Measurements from ENCODE around the gene PPP2R1A.

The PPP2R1A gene

DNA sequence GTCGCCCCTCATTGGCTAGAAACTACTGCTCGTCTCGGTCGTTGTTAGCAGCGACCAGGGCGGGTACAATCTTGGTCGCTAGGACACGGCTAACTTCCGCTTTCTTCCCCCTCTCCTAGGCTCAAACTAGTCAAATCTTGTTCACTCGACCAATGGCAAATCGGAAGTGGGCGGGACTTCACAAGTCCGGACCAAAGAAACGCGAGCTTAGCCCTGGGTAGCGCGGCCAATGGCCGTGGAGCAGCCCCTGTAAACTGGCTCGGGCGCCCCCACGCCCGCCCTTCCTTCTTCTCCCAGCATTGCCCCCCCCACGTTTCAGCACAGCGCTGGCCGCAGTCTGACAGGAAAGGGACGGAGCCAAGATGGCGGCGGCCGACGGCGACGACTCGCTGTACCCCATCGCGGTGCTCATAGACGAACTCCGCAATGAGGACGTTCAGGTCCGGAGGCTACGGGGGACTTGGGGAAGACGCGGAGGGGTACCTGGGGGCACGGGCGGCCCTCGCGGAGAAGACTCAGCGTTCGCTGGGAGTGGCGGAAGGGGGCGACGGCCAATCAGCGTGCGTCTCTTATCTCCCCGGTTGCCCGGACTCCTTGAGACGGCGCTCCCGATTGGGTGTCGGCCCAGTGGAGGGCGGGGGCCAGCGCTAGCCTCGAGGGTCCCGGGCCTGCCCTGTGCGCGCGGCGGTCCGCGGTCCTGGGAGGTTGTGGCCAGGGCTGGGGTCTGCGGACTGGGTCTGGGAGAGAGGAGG is at the start of gene PPP2R1A:
PPP2R1A (plus strand) TSS at position 318 of the 752 bp plus-strand sequence; CDS start at position 363, 45 bp downstream.
- Histone ChIP-seq H3K27ac (ENCODE audit: low read depth, low read length) (peak within 1 kb of the TSS; percentile 80), H3K4me1 (ENCODE audit: control insufficient read depth, insufficient read depth, low read length, unreplicated experiment) (peaks cover 18% of the 10 kb centered on the region), H3K36me3 (ENCODE audit: insufficient read depth, low read length) (no peaks in the 10 kb centered on the region), H3K27me3 (ENCODE audit: insufficient read depth, low read length) (no peaks in the 10 kb centered on the region), H3K79me2 (ENCODE audit: control insufficient read depth, insufficient read depth, low read length, unreplicated experiment) (peaks cover 47% of the 10 kb centered on the region), H3K4me3 (ENCODE audit: low read depth, low read length) (peak within 1 kb of the TSS; percentile 94), H2AFZ (ENCODE audit: low read length, unreplicated experiment) (peak within 1 kb of the TSS; percentile 87)

DNA sequence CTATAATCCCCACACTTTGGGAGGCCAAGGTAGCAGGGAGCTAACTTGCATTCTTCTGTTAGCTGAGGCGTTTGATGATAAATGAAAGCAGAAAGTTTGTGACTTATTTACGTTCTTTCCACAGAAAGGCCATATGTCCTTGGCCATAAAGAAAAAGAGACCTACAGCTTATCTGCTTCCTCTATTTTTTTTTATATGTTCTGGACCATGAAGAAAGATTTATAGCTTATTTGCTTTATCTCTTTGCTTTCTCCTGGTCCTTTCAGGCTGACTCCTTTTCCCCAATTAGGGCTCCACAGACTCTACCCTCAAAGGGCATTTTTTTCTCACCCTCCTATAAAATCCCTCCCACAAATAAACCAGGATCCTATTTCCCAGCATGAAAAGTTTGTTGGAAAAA is 48.6 kb upstream of the PPP2R1A start:
- Histone ChIP-seq H3K36me3 (ENCODE audit: insufficient read depth, low read length) (0 out of 2 replicates have a peak, but pooled peaks cover 3% of the 10 kb centered on the region), H3K4me3 (ENCODE audit: low read depth, low read length) (no peak overlapping the region), H3K27ac (ENCODE audit: low read depth, low read length) (no peak overlapping the region), H3K27me3 (ENCODE audit: insufficient read depth, low read length) (no peaks in the 10 kb centered on the region), H3K79me2 (ENCODE audit: control insufficient read depth, insufficient read depth, low read length, unreplicated experiment) (peaks cover 20% of the 10 kb centered on the region), H2AFZ (ENCODE audit: low read length, unreplicated experiment) (no peak overlapping the region), H3K4me1 (ENCODE audit: control insufficient read depth, insufficient read depth, low read length, unreplicated experiment) (peaks cover 4% of the 10 kb centered on the region)

DNA sequence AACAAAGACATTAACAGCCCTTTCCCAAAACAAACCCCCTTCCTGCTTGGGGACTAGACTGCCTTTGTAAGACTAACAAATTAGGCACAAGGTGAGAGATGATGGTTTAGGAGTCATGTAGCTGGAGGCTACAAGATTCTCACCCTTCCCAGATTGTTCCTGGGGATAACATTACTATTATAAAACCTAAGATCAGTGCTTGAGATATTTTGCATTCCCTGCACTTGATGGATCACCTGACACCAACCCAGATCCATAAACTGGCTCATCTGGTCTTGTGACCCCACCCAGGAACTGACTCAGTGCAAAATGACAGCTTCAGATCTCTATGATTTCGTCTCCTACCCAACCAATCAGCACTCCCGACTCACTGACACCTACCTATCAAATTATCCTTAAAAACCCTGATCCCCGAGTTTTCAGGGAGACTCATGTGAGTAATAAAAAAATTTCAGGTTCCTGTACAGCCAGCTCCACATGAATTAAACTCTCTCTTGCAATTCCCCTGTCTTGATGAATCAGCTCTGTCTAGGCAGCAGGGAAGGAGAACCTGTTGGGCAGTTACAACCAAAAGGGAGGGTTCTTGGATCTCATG is 47.8 kb upstream of the PPP2R1A start:
- Histone ChIP-seq H2AFZ (ENCODE audit: low read length, unreplicated experiment) (no peak overlapping the region), H3K36me3 (ENCODE audit: insufficient read depth, low read length) (0 out of 2 replicates have a peak, but pooled peaks cover 3% of the 10 kb centered on the region), H3K27ac (ENCODE audit: low read depth, low read length) (no peak overlapping the region), H3K27me3 (ENCODE audit: insufficient read depth, low read length) (no peaks in the 10 kb centered on the region), H3K4me1 (ENCODE audit: control insufficient read depth, insufficient read depth, low read length, unreplicated experiment) (peaks cover 4% of the 10 kb centered on the region), H3K4me3 (ENCODE audit: low read depth, low read length) (no peak overlapping the region), H3K79me2 (ENCODE audit: control insufficient read depth, insufficient read depth, low read length, unreplicated experiment) (peaks cover 14% of the 10 kb centered on the region)

DNA sequence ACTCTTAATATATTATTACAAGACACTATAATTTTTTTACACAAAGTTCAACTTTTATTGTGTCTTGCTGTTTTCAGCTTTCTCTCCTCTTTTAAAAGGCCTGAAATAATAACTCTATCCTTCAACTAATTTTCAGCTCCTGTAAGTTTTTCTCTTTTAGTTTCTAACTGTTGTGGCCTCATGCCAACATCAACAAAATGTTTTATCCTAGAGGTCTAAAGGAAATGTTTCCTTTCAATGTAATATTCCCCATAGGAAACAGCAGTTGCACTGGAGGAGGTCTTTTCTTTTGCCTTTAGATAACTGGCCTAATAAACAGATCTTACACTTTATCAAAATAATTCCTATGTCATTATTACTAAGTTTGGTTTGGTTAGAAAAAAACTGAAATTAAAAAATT is 41.6 kb upstream of the PPP2R1A start:
- Histone ChIP-seq H3K79me2 (ENCODE audit: control insufficient read depth, insufficient read depth, low read length, unreplicated experiment) (no peaks in the 10 kb centered on the region), H3K27ac (ENCODE audit: low read depth, low read length) (no peak overlapping the region), H2AFZ (ENCODE audit: low read length, unreplicated experiment) (no peak overlapping the region), H3K27me3 (ENCODE audit: insufficient read depth, low read length) (no peaks in the 10 kb centered on the region), H3K36me3 (ENCODE audit: insufficient read depth, low read length) (no peaks in the 10 kb centered on the region), H3K4me1 (ENCODE audit: control insufficient read depth, insufficient read depth, low read length, unreplicated experiment) (no peaks in the 10 kb centered on the region), H3K4me3 (ENCODE audit: low read depth, low read length) (no peak overlapping the region)

DNA sequence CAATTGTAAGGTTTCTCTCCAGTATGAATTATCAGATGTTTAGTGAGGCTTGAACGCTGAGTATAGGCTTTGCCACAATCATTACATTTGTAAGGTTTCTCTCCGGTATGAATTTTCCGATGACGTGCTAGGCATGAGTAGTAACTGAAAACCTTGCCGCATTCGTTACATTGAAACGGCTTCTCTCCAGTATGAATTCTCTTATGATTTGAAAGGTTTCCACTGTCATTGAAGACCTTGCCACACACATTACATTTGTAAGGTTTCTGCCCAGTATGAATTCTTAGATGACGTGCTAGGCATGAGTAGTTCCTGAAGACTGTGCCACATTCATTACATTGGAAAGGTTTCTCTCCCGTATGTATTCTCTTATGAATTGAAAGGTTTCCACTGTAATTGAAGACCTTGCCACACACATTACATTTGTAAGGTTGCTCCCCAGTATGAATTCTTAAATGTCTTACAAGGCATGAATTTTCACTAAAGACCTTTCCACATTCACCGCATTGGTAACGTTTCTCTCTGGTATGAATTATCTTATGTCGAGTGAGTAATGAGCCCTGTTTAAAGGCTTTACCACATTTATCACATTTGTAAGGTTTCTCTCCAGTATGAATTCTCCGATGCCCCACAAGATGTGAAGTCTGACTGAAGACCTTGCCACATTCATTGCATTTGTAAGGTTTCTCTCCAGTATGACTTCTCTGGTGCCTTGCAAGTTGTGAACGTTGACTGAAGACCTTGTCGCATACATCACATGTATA is 34.1 kb upstream of the PPP2R1A start:
- H3K36me3 ChIP-seq (ENCODE audit: insufficient read depth, low read length), result peaks cover 26% of the 10 kb centered on the region
- H3K27ac ChIP-seq (ENCODE audit: low read depth, low read length), result no peak overlapping the region
- no peak overlapping the region for H3K4me3 ChIP-seq (ENCODE audit: low read depth, low read length)

DNA sequence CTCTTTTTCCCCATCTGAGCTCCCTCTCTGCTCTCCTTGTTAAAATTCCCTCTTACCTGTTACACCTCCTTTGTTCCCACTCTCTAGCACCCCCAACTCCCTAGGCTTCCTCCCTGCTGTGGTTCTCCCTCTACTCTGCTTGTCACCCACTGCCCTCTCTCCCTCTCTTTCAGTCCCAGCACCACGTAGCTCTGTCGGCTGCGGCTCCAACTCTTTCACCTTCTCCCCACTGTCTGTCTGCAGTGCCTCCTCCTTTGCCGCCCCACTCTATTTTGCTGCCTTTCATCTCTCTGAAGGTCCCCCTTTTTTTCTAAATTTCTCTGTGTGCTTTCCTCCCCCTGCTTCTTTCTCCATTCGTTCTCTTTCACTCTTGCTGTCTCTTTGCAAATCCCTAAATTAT is 19.5 kb upstream of the PPP2R1A start:
- peak overlapping the region; percentile 99 for H2AFZ ChIP-seq (ENCODE audit: low read length, unreplicated experiment)
- peaks cover 18% of the 10 kb centered on the region for H3K36me3 ChIP-seq (ENCODE audit: insufficient read depth, low read length)
- H3K27ac ChIP-seq (ENCODE audit: low read depth, low read length), result no peak overlapping the region
- no peaks in the 10 kb centered on the region for H3K4me1 ChIP-seq (ENCODE audit: control insufficient read depth, insufficient read depth, low read length, unreplicated experiment)
- H3K27me3 ChIP-seq (ENCODE audit: insufficient read depth, low read length), result no peaks in the 10 kb centered on the region
- peak overlapping the region; percentile 99 for H3K4me3 ChIP-seq (ENCODE audit: low read depth, low read length)
- no peaks in the 10 kb centered on the region for H3K79me2 ChIP-seq (ENCODE audit: control insufficient read depth, insufficient read depth, low read length, unreplicated experiment)

More for the DNA sequence above, 34.1 kb upstream of the PPP2R1A start:
- H2AFZ ChIP-seq (ENCODE audit: low read length, unreplicated experiment), result no peak overlapping the region
- no peaks in the 10 kb centered on the region for H3K4me1 ChIP-seq (ENCODE audit: control insufficient read depth, insufficient read depth, low read length, unreplicated experiment)
- no peaks in the 10 kb centered on the region for H3K27me3 ChIP-seq (ENCODE audit: insufficient read depth, low read length)
- H3K79me2 ChIP-seq (ENCODE audit: control insufficient read depth, insufficient read depth, low read length, unreplicated experiment), result no peaks in the 10 kb centered on the region

DNA sequence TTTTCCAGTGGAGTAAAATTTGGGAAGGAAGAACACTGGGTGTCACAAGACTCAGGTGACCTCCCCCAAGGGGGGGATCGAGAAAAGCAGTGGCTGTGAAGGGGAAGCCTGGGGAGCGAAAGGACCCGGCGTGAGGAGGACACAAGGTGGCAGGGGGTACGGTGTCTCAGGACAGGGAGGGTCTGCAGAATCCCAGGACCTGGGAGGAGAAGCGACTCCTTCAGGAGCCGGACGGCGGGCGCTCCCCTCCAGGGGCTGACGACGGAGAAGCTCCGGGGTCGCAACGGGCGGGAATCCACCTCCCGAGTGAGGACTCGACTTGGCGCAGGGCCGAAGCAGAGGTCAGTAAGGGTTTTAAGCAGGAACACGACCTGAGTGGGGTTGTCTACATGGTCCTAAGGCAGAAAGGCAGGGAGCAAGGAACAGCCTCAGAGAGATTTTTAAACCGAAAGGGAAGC is 19.0 kb upstream of the PPP2R1A start:
- no peak overlapping the region for H3K27ac ChIP-seq (ENCODE audit: low read depth, low read length)
- H2AFZ ChIP-seq (ENCODE audit: low read length, unreplicated experiment), result peak overlapping the region; percentile 99
- no peaks in the 10 kb centered on the region for H3K4me1 ChIP-seq (ENCODE audit: control insufficient read depth, insufficient read depth, low read length, unreplicated experiment)
- H3K4me3 ChIP-seq (ENCODE audit: low read depth, low read length), result peak overlapping the region; percentile 99
- no peaks in the 10 kb centered on the region for H3K27me3 ChIP-seq (ENCODE audit: insufficient read depth, low read length)
- H3K36me3 ChIP-seq (ENCODE audit: insufficient read depth, low read length), result peaks cover 15% of the 10 kb centered on the region; the same call in 1 of the 2 replicates
- H3K79me2 ChIP-seq (ENCODE audit: control insufficient read depth, insufficient read depth, low read length, unreplicated experiment), result no peaks in the 10 kb centered on the region

DNA sequence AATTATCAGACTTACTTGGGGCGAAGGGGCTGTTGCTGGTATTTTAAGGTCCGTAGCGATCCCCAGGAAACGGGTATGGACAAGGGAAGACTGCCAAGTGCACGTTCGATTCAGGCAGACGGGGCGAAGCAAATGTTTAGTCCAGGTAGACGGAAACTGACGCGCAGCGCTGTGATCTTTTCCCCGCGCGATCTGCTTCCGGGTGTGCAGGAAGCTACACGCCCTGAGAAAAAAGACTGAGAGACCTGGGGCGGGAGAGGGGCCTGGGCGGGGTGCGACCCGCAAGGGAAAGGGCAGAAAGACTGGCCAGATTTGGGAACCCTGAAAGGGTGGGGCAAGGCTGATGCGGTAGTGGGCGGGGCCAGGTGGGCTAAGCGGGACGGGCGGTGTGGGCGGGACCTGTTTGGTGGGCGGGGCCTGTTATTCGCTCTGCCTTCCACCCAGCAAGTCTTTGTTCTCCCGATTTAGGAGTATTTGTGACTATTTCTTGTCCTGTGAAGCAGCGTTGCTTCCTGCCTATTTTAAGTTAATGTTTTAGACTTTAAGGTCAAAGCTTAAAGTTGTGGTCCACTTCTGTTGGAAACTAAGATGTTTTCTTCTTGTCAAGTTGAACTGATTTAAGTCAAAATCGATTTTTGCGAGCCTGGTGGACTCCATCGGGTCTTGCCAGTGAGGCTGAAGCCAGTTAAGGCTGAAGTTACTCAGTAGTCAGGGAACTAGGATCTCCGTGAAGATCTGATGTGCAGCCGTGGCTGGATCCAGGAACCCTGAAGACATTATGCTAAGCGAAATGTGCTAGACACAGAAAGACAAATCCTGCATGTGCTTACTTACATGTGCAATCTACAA is 18.3 kb upstream of the PPP2R1A start, which contains the start of gene ZNF836:
ZNF836 (minus strand) TSS at position 301 of the 849 bp plus-strand sequence. CDS start 3,549 bp downstream, outside the sequence.
- Histone ChIP-seq H2AFZ (ENCODE audit: low read length, unreplicated experiment) (peak within 1 kb of the TSS; percentile 99), H3K27me3 (ENCODE audit: insufficient read depth, low read length) (no peaks in the 10 kb centered on the region), H3K4me3 (ENCODE audit: low read depth, low read length) (peak within 1 kb of the TSS; percentile 99)

DNA sequence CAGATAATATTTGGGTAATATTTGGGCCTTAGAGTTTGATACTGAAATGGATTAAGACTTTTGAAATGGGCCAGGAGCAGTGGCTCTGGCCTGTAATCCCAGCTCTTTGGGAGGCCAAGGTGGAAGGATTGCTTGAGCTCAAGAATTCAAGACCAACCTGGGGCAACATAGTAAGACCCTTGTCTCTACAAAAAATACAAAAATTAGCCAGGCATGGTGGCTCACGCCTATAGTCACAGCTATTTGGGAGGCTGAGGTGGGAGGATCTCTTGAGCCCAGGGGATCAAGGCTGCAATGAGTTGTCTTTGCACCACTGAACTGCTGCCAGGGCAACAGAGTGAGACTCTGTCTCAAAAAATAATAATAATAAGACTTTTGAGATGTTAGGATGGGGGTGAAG is 17.5 kb upstream of the PPP2R1A start:
- Histone ChIP-seq H3K4me1 (ENCODE audit: control insufficient read depth, insufficient read depth, low read length, unreplicated experiment) (no peaks in the 10 kb centered on the region), H3K36me3 (ENCODE audit: insufficient read depth, low read length) (0 out of 2 replicates have a peak, but pooled peaks cover 12% of the 10 kb centered on the region), H3K79me2 (ENCODE audit: control insufficient read depth, insufficient read depth, low read length, unreplicated experiment) (no peaks in the 10 kb centered on the region), H2AFZ (ENCODE audit: low read length, unreplicated experiment) (no peak overlapping the region), H3K27me3 (ENCODE audit: insufficient read depth, low read length) (no peaks in the 10 kb centered on the region), H3K4me3 (ENCODE audit: low read depth, low read length) (peak overlapping the region; percentile 99; the same call in 1 of the 2 replicates), H3K27ac (ENCODE audit: low read depth, low read length) (no peak overlapping the region)

More for the DNA sequence above, 18.3 kb upstream of the PPP2R1A start, which contains the start of gene ZNF836:
- H3K27ac ChIP-seq (ENCODE audit: low read depth, low read length), result no peak within 1 kb of the TSS
- peaks cover 15% of the 10 kb centered on the region; the same call in 1 of the 2 replicates for H3K36me3 ChIP-seq (ENCODE audit: insufficient read depth, low read length)
- no peaks in the 10 kb centered on the region for H3K4me1 ChIP-seq (ENCODE audit: control insufficient read depth, insufficient read depth, low read length, unreplicated experiment)
- H3K79me2 ChIP-seq (ENCODE audit: control insufficient read depth, insufficient read depth, low read length, unreplicated experiment), result no peaks in the 10 kb centered on the region

DNA sequence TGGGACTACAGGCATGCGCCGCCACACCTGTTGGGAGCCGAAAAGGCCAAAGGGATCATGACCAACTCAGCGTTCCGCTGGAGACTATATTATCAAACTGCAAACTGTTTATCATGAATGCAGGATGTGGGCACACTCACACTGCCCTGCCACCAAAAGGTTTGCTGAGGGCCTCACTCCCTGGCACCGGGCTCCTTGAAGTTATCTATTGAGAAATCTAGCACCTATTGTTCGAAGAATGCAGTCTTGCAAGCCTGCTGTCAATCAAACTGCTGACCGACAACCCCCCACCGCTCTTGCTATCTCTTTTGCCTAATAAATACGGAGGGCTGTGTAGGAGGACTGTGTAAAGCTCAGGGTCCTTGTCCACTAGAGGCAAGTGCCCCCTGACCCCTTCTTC is 13.3 kb upstream of the PPP2R1A start:
- Histone ChIP-seq H2AFZ (ENCODE audit: low read length, unreplicated experiment) (no peak overlapping the region), H3K79me2 (ENCODE audit: control insufficient read depth, insufficient read depth, low read length, unreplicated experiment) (no peaks in the 10 kb centered on the region), H3K27ac (ENCODE audit: low read depth, low read length) (no peak overlapping the region), H3K27me3 (ENCODE audit: insufficient read depth, low read length) (no peaks in the 10 kb centered on the region), H3K4me1 (ENCODE audit: control insufficient read depth, insufficient read depth, low read length, unreplicated experiment) (no peaks in the 10 kb centered on the region), H3K4me3 (ENCODE audit: low read depth, low read length) (no peak overlapping the region), H3K36me3 (ENCODE audit: insufficient read depth, low read length) (no peaks in the 10 kb centered on the region)

Data from ACC112 (cell line).